HG02588 (cell line): ENCODE data around the gene GPC2.
"Not testable (repeated sequence)": the region's sequence is repeated elsewhere in the genome, so short reads cannot be mapped to it uniquely, and the experiment has no call there.

Experiments
- ATAC-seq: cut with Tn5 transposase; IDR thresholded peaks from one replicate; pipeline ENCODE4 v1.9.1; 2021; ENCODE audit warnings: mild to moderate bottlenecking, moderate library complexity; ENCODE audit not compliant: unreplicated experiment

Gene GPC2

GRCh38 chr7:100204454-100204853 lies 27.3 kb upstream of the GPC2 start:
- ATAC-seq, result no peak

GRCh38 chr7:100200693-100201092 lies 23.5 kb upstream of the GPC2 start:
- ATAC-seq, result no peak

GRCh38 chr7:100198266-100198665 lies 21.1 kb upstream of the GPC2 start:
- ATAC-seq, result no peak

- ATAC-seq, result not testable (repeated sequence)
Measured at GRCh38 chr7:100195901-100196322, 18.7 kb upstream of the GPC2 start.

GRCh38 chr7:100195222-100195621 lies 18.0 kb upstream of the GPC2 start:
- ATAC-seq, result no peak

GRCh38 chr7:100192969-100193368 lies 15.8 kb upstream of the GPC2 start:
- ATAC-seq, result no peak

- ATAC-seq, result not testable (repeated sequence)
Measured at GRCh38 chr7:100192281-100192862, 15.2 kb upstream of the GPC2 start.

GRCh38 chr7:100191775-100192174 lies 14.6 kb upstream of the GPC2 start:
- ATAC-seq, result no peak

GRCh38 chr7:100190048-100190711 lies 13.0 kb upstream of the GPC2 start:
- no peak for ATAC-seq

GRCh38 chr7:100189061-100189460 lies 11.9 kb upstream of the GPC2 start:
- ATAC-seq, result no peak

- no peak for ATAC-seq
Measured at GRCh38 chr7:100185726-100186125, 8.5 kb upstream of the GPC2 start.

- ATAC-seq, result not testable (repeated sequence)
Measured at GRCh38 chr7:100183090-100183489, 5.9 kb upstream of the GPC2 start.

- not testable (repeated sequence) for ATAC-seq
Measured at GRCh38 chr7:100182616-100183015, 5.4 kb upstream of the GPC2 start.

- not testable (repeated sequence) for ATAC-seq
Measured at GRCh38 chr7:100180084-100180483, 2.9 kb upstream of the GPC2 start.

- no peak for ATAC-seq
Measured at GRCh38 chr7:100176096-100177044, 811 bp downstream of the GPC2 start.

GRCh38 chr7:100175296-100175935 lies 1.8 kb downstream of the GPC2 start:
- ATAC-seq, result no peak

GRCh38 chr7:100174582-100174981 lies 2.6 kb downstream of the GPC2 start:
- no peak for ATAC-seq

- no peak for ATAC-seq
Measured at GRCh38 chr7:100173806-100174495, 3.2 kb downstream of the GPC2 start.

- ATAC-seq, result no peak
Measured at GRCh38 chr7:100171840-100172239, 5.3 kb downstream of the GPC2 start.

- ATAC-seq, result no peak
Measured at GRCh38 chr7:100171087-100171681, 6.0 kb downstream of the GPC2 start.
